Measurements from ENCODE around the gene IFI27L1. TPM values are rescaled to one million over a fixed set of nuclear protein-coding genes. Genes with fewer than 3 reads are reported as not detected.

IFI27L1 gene
- total RNA-seq, 1 donor from 2014 or later, result not detected

DNA sequence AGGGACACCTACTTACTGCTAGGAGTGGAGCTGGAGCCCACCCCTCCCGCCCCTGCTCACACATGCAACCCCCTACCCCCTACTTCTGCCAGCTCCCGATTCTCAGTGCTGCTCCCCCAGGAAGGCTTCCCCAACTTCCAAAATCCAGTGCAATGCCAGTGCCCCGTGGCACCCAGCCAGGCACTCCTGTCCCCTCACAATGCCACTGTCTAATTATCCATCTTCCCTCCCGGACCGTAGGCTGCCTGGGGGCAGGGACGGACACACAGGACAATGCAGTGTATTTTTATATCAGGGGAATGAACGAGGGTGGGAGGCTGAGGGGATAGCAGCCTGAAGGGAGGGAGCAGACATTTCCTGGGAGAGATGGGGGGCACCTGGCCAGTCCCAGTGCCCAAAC lies 42.6 kb upstream of the IFI27L1 start:
- no peaks in the 10 kb centered on the region for H3K27me3 ChIP-seq
- no peak overlapping the region for H3K4me3 ChIP-seq
- H3K27ac ChIP-seq, result no peak overlapping the region
- intact Hi-C loops (cut with DNase I), result no loop called here
- H3K36me3 ChIP-seq, result no peaks in the 10 kb centered on the region
- H3K4me1 ChIP-seq, result peaks cover 0 to 3% of the 10 kb centered on the region in 2 donors
- no peaks in the 10 kb centered on the region for H3K9me3 ChIP-seq
- no peak for TF ChIP-seq CTCF (IDR thresholded peaks at IDR 0.05)
- DNase-seq (ENCODE audit: low spot score in 2 of 2), result no peak

GRCh38 chr14:94038921-94039629 lies 42.0 kb upstream of the IFI27L1 start:
- no peak for TF ChIP-seq CTCF (IDR thresholded peaks at IDR 0.05)
- H3K4me1 ChIP-seq, result peaks cover 0 to 3% of the 10 kb centered on the region in 2 donors
- no peak overlapping the region for H3K27ac ChIP-seq
- H3K36me3 ChIP-seq, result peaks cover 0 to 2% of the 10 kb centered on the region in 2 donors
- DNase-seq (ENCODE audit: low spot score in 2 of 2), result no peak
- intact Hi-C loops (cut with DNase I), result no loop called here
- no peaks in the 10 kb centered on the region for H3K27me3 ChIP-seq
- H3K4me3 ChIP-seq, result no peak overlapping the region
- no peaks in the 10 kb centered on the region for H3K9me3 ChIP-seq

- H3K36me3 ChIP-seq, result peaks cover 0 to 13% of the 10 kb centered on the region in 2 donors
- no peak overlapping the region for H3K4me3 ChIP-seq
- intact Hi-C loops (cut with DNase I), result no loop called here
- DNase-seq (ENCODE audit: low spot score in 2 of 2), result no peak
- H3K27ac ChIP-seq, result no peak overlapping the region
- TF ChIP-seq CTCF (IDR thresholded peaks at IDR 0.05), result no peak
- peaks cover 0 to 3% of the 10 kb centered on the region in 2 donors for H3K4me1 ChIP-seq
- no peaks in the 10 kb centered on the region for H3K27me3 ChIP-seq
- H3K9me3 ChIP-seq, result no peaks in the 10 kb centered on the region
Measured at GRCh38 chr14:94040247-94040646, 40.9 kb upstream of the IFI27L1 start.

DNA sequence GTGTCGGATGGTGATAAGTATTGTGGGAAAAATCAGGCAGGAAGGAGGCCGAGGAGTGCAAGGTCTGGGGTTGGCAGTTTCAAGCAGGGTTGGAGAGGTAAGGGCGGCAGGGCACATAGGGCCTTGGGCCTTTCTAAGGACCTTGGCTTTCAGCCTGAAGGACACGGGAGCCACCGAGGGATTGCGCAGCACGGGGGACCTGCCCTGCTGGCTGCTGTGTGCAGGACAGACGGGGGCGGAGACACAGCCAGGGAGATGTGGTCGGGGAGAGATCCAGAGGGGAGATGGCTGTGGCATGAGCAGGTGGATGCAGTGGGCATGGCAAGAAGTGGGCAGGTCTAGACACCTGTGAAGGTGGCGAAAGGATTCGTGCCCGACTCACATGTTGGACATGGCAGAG lies 40.3 kb upstream of the IFI27L1 start:
- DNase-seq (ENCODE audit: low spot score in 2 of 2), result no peak
- H3K4me1 ChIP-seq, result peaks cover 0 to 3% of the 10 kb centered on the region in 2 donors
- no peaks in the 10 kb centered on the region for H3K27me3 ChIP-seq
- no peaks in the 10 kb centered on the region for H3K9me3 ChIP-seq
- peaks cover 0 to 18% of the 10 kb centered on the region in 2 donors for H3K36me3 ChIP-seq
- H3K27ac ChIP-seq, result no peak overlapping the region
- no peak overlapping the region for H3K4me3 ChIP-seq
- TF ChIP-seq CTCF (IDR thresholded peaks at IDR 0.05), result no peak
- intact Hi-C loops (cut with DNase I), result no loop called here

GRCh38 chr14:94041551-94042346 lies 39.4 kb upstream of the IFI27L1 start:
- intact Hi-C loops (cut with DNase I), result no loop called here
- Histone ChIP-seq H3K9me3 (no peaks in the 10 kb centered on the region), H3K36me3 (peaks cover 7 to 28% of the 10 kb centered on the region in 2 donors), H3K27me3 (no peaks in the 10 kb centered on the region), H3K27ac (no peak overlapping the region), H3K4me1 (peaks cover 0 to 3% of the 10 kb centered on the region in 2 donors), H3K4me3 (no peak overlapping the region)
- no peak for TF ChIP-seq CTCF (IDR thresholded peaks at IDR 0.05)
- DNase-seq (ENCODE audit: low spot score in 2 of 2), result no peak

Data from ascending aorta (tissue), 2 donors.